ENCODE measurements around the gene DENND6B. TPM values are rescaled to one million over a fixed set of nuclear protein-coding genes. Genes with fewer than 3 reads are reported as not detected.

DENND6B gene
- total RNA-seq, 6 donors from 2014 or later = 9.5 to 24.1 (median 12.7) TPM

- Histone ChIP-seq H3K27ac (peak overlapping the region in 2 of 4 donors; percentile 58 to 84), H3K36me3 (peaks cover 39 to 97% (median 92%) of the 10 kb centered on the region in 4 donors), H3K27me3 (no peaks in the 10 kb centered on the region), H3K4me1 (peaks cover 2 to 44% (median 19%) of the 10 kb centered on the region in 4 donors), H3K4me3 (no peak overlapping the region), H3K9me3 (no peaks in the 10 kb centered on the region)
- 76 to 81% methylated on average over 2 to 7 of the region's 13 CpGs for WGBS, 2 donors
- no peak for TF ChIP-seq POLR2A (IDR thresholded peaks at IDR 0.05)
- TF ChIP-seq POLR2AphosphoS5 (IDR thresholded peaks at IDR 0.05) = no peak
- TF ChIP-seq CTCF (IDR thresholded peaks at IDR 0.05) = no peak
- TF ChIP-seq EP300 (IDR thresholded peaks at IDR 0.05) = no peak
- DNase-seq (no peak), ATAC-seq (ENCODE audit: low FRiP score in 2 of 2) (no peak)
These were observed 42.3 kb downstream of the DENND6B start for GRCh38 chr22:50284479-50284878.

- H3K4me1 ChIP-seq = peaks cover 2 to 42% (median 19%) of the 10 kb centered on the region in 4 donors
- H3K4me3 ChIP-seq = no peak overlapping the region
- DNase-seq (no peak), ATAC-seq (ENCODE audit: low FRiP score in 2 of 2) (no peak)
- 90 to 93% methylated on average over 6 to 20 of the region's 30 CpGs for WGBS, 2 donors
- peaks cover 34 to 97% (median 92%) of the 10 kb centered on the region in 4 donors for H3K36me3 ChIP-seq
- no peaks in the 10 kb centered on the region for H3K9me3 ChIP-seq
- TF ChIP-seq POLR2AphosphoS5 (IDR thresholded peaks at IDR 0.05) = no peak
- no peak for TF ChIP-seq POLR2A (IDR thresholded peaks at IDR 0.05)
- TF ChIP-seq EP300 (IDR thresholded peaks at IDR 0.05) = no peak
- no peak for TF ChIP-seq CTCF (IDR thresholded peaks at IDR 0.05)
- peak overlapping the region in 2 of 4 donors; percentile 74 to 84 for H3K27ac ChIP-seq
- no peaks in the 10 kb centered on the region for H3K27me3 ChIP-seq
These were observed 43.0 kb downstream of the DENND6B start for GRCh38 chr22:50283821-50284220.

- H3K4me1 ChIP-seq = peaks cover 2 to 42% (median 19%) of the 10 kb centered on the region in 4 donors
- TF ChIP-seq POLR2AphosphoS5 (IDR thresholded peaks at IDR 0.05) (peak; percentile 14 to 42), CTCF (IDR thresholded peaks at IDR 0.05) (no peak), POLR2A (IDR thresholded peaks at IDR 0.05) (peak in 1 of 4 donors; percentile 20), EP300 (IDR thresholded peaks at IDR 0.05) (peak in 1 of 4 donors; percentile 81)
- ATAC-seq (ENCODE audit: low FRiP score in 2 of 2) (peak; percentile 34 to 89), DNase-seq (peak in 1 of 2 donors; percentile 89)
- WGBS, 2 donors = 67 to 74% methylated on average over 13 to 37 of the region's 45 CpGs
- no peaks in the 10 kb centered on the region for H3K27me3 ChIP-seq
- peak overlapping the region; percentile 72 to 84 (median 78) for H3K27ac ChIP-seq
- H3K36me3 ChIP-seq = peaks cover 32 to 97% (median 92%) of the 10 kb centered on the region in 4 donors
- peak overlapping the region in 2 of 4 donors; percentile 3 for H3K4me3 ChIP-seq
- no peaks in the 10 kb centered on the region for H3K9me3 ChIP-seq
These were observed 44.3 kb downstream of the DENND6B start for GRCh38 chr22:50282361-50283155.

GRCh38 chr22:50281957-50282356 lies 44.9 kb downstream of the DENND6B start:
- Histone ChIP-seq H3K27ac (peak overlapping the region; percentile 15 to 84 (median 78)), H3K4me3 (peak overlapping the region in 1 of 4 donors; percentile 3), H3K27me3 (no peaks in the 10 kb centered on the region), H3K36me3 (peaks cover 33 to 97% (median 91%) of the 10 kb centered on the region in 4 donors), H3K9me3 (no peaks in the 10 kb centered on the region), H3K4me1 (peaks cover 2 to 42% (median 19%) of the 10 kb centered on the region in 4 donors)
- peak in 1 of 2 donors; percentile 86 for DNase-seq
- no peak for ATAC-seq (ENCODE audit: low FRiP score in 2 of 2)
- TF ChIP-seq CTCF (IDR thresholded peaks at IDR 0.05) (peak in 1 of 6 experiments; percentile 42), POLR2AphosphoS5 (IDR thresholded peaks at IDR 0.05) (no peak)
- WGBS, 2 donors = 55 to 59% methylated on average over 2 to 15 of the region's 25 CpGs
